ENCODE measurements around the gene DEAF1.

Gene DEAF1

DNA sequence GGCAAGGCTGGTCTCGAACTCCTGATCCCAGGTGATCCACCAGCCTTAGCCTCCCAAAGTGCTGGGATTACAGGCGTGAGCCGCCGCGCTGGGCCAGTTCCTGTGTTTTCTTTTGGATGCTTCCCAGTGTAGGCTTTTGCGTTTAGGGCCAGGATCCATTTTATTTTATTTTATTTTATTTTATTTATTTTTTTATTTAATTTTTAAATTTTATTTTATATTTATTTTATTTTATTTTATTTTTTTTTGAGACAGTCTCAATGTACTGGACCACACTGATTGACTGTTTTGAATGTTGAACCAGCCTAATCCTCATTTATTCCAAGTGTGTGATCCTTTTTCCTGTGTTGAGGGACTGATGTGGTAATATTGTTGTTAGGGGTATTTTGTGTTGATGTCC, 19.4 kb upstream of the DEAF1 start:
- TF ChIP-seq FOXM1 (IDR thresholded peaks at IDR 0.05; ENCODE audit: borderline replicate concordance): no peak
- no peak for TF ChIP-seq ARNT (IDR thresholded peaks at IDR 0.05)
- no peak for TF ChIP-seq SP1 (IDR thresholded peaks at IDR 0.05)
- no peak for TF ChIP-seq FOXA1 (IDR thresholded peaks at IDR 0.05)
- no peak for TF ChIP-seq L3MBTL2 (conservative IDR thresholded peaks at IDR 0.05)
- no peak for DNase-seq (ENCODE audit: extremely low spot score)
- ChIA-PET CTCF (no interaction called here), POLR2A (no interaction called here)

DNA sequence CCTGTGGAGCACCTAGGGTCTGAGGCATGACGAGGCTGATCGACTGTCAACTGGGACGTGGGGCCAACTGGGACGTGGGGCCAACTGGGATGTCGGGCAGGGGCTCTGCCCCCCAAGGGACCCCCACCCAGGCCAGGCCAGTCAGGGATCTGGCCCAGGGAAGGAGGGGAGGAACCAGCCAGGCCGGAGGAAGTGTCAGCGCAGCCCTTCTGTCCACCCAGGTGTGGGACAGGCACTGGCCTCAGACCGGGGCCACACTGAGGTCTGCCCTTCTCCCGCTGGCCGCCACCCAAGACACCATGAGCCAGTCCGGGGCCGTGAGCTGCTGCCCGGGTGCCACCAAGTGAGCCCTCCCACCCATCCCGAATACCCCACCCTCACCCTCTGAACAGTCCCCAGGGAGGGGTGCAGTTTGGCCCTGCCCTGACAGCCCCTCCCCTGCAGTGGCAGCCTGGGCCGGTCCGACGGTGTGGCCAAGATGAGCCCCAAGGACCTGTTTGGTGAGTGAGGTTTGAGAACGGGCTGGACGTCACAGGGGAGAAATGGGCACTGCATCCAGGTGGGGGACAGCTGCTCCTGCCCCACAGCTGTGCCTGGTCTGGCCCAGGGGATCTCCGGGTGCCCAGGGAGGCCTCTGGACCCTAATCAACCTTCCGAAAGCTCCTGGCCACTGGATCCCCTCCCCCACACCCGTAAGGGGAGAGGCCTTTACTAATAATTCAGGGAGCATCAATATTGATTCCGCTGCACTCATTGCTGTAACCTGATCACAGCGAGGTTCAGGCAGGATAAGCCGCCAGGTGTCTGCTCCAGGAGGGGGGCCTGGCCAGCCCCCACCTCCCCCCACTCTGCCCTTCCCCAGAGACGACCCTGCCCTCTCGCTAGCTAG, 14.3 kb upstream of the DEAF1 start:
- TF ChIP-seq TARDBP (IDR thresholded peaks at IDR 0.05) (no peak), NFRKB (IDR thresholded peaks at IDR 0.05) (no peak), FOXM1 (IDR thresholded peaks at IDR 0.05; ENCODE audit: borderline replicate concordance) (no peak), SUZ12 (IDR thresholded peaks at IDR 0.05) (no peak), ARNT (IDR thresholded peaks at IDR 0.05) (no peak), SP1 (IDR thresholded peaks at IDR 0.05) (no peak), L3MBTL2 (conservative IDR thresholded peaks at IDR 0.05) (no peak), CTBP1 (IDR thresholded peaks at IDR 0.05; ENCODE audit: borderline replicate concordance) (no peak), FOXA1 (IDR thresholded peaks at IDR 0.05) (no peak), FOXK2 (IDR thresholded peaks at IDR 0.05) (no peak), ZNF384 (IDR thresholded peaks at IDR 0.05) (no peak), ELF4 (IDR thresholded peaks at IDR 0.05) (no peak), BHLHE40 (IDR thresholded peaks at IDR 0.05; ENCODE audit: borderline replicate concordance) (no peak)
- TF ChIP-seq, protein P1, sequence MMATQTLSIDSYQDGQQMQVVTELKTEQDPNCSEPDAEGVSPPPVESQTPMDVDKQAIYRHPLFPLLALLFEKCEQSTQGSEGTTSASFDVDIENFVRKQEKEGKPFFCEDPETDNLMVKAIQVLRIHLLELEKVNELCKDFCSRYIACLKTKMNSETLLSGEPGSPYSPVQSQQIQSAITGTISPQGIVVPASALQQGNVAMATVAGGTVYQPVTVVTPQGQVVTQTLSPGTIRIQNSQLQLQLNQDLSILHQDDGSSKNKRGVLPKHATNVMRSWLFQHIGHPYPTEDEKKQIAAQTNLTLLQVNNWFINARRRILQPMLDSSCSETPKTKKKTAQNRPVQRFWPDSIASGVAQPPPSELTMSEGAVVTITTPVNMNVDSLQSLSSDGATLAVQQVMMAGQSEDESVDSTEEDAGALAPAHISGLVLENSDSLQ (IDR thresholded peaks at IDR 0.05): no peak
- CTCF ChIA-PET: no interaction called here
- no peak for DNase-seq (ENCODE audit: extremely low spot score)
- POLR2A ChIA-PET: interaction anchor here (1.1 kb wide), 1 partner anchor 13 kb away, joined by 3 read pairs; no protein-coding TSS in a partner anchor

DNA sequence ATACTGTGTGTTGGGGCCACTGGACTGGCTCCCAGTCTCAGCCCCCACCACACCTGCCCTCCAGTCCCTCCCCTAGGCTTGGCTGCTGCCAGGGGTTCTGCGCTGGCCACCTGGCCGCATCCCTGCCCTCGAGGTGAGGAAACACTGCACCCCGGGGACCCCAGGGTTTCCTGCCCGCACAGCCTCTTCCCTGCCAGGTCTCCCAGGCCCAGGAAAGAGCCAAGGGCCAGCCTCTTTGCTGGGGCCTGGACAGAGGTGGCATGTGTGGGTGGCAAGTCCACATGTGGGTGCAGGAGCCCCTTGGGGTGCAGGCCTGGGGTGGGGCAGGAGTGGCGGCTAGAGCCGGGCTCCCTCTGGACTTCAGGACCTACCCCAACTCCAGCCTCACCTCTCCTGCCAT, 13.5 kb upstream of the DEAF1 start:
- POLR2A ChIA-PET: interaction anchor here (1.1 kb wide), 1 partner anchor 12 kb away, joined by 3 read pairs; no protein-coding TSS in a partner anchor
- TF ChIP-seq BHLHE40 (IDR thresholded peaks at IDR 0.05; ENCODE audit: borderline replicate concordance): no peak
- CTCF ChIA-PET: no interaction called here
- DNase-seq (ENCODE audit: extremely low spot score): no peak

DNA sequence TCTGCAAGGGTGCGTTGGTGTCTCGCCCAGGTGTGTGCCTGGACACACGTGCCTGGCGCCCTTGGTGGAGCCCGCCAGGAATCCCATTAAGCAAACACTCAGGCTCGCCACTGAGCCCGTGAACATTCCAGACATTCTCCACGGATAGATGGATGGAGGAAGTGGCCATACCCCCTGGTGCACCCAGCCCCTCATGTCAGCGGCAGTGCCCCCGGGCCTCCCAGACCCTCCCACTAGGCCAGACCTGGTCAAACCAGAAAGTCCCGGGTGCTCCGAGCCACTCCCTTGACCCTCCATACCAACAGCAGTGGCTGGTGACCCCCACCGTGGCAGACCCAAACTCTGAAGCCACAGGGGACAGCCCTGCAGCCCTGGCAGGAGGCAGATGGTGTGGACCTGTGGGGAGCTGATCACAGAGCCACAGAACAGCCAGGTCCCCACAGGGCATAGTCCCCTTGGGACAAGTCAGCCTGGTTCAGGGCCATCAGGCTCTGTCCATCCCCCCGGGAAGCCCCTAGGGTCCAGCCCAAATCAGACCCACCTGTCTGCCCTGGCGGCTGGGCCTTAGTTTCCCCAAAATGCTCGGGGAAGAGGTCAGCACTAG, 12.9 kb upstream of the DEAF1 start:
- POLR2A ChIA-PET: no interaction called here
- no peak for DNase-seq (ENCODE audit: extremely low spot score)
- TF ChIP-seq, protein P1 (IDR thresholded peaks at IDR 0.05): no peak
- TF ChIP-seq HDGF (IDR thresholded peaks at IDR 0.05; ENCODE audit: borderline replicate concordance): no peak
- no peak for TF ChIP-seq FOXK2 (IDR thresholded peaks at IDR 0.05)
- TF ChIP-seq SP1 (IDR thresholded peaks at IDR 0.05): no peak
- TF ChIP-seq L3MBTL2 (conservative IDR thresholded peaks at IDR 0.05): no peak
- TF ChIP-seq NFRKB (IDR thresholded peaks at IDR 0.05): no peak
- TF ChIP-seq FOXM1 (IDR thresholded peaks at IDR 0.05; ENCODE audit: borderline replicate concordance): no peak
- no peak for TF ChIP-seq CTBP1 (IDR thresholded peaks at IDR 0.05; ENCODE audit: borderline replicate concordance)
- TF ChIP-seq BHLHE40 (IDR thresholded peaks at IDR 0.05; ENCODE audit: borderline replicate concordance): no peak
- TF ChIP-seq FOXA1 (IDR thresholded peaks at IDR 0.05): no peak
- TF ChIP-seq ELF4 (IDR thresholded peaks at IDR 0.05): no peak
- no peak for TF ChIP-seq TARDBP (IDR thresholded peaks at IDR 0.05)
- no peak for TF ChIP-seq ZNF384 (IDR thresholded peaks at IDR 0.05)
- TF ChIP-seq LEF1 (IDR thresholded peaks at IDR 0.05; ENCODE audit: borderline replicate concordance): no peak
- TF ChIP-seq ARNT (IDR thresholded peaks at IDR 0.05): no peak
- no peak for TF ChIP-seq SUZ12 (IDR thresholded peaks at IDR 0.05)
- CTCF ChIA-PET: no interaction called here

DNA sequence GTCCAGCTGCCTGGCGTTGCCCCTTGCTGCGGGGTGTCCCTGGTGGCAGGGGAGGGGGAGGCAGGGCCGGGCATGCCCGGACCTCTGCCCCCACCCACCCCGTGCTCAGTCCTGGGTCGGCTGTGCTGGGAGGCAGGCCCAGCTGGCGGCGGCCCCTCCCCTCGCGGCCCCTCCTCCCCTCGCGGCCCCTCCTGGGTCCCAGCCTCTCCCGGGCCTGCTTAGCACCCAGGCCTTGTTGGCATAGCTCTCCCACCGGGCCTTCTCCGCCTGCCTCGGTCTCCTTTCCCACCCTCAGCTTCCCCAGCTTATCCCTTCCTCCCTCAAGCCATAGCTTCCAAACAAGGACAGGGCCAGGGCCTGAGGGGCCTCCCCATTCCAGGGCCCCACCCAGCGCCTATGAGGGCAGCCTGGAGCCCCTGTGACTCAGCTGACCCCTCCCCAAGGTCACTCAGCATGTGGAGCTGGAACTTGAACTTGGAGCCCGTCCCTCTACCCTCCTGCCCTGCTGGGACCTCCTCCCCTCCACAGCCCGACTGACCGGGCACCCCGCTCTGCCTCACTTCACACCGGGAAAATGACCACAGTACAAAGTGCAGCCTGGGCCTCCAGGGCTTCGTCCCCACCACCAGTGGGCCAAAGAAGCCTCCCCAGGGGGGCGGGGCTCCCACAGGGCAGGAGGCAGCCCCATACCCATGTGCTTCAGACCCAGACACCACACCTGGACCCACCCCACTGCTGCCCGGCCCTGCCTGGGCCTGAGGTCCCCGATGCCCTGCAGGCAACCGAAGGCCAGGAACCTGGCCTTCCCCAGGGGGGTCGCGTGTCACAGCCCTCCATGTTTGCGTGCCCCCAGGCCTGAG, 12.2 kb upstream of the DEAF1 start:
- POLR2A ChIA-PET: no interaction called here
- no peak for TF ChIP-seq ELF4 (IDR thresholded peaks at IDR 0.05)
- TF ChIP-seq CTBP1 (IDR thresholded peaks at IDR 0.05; ENCODE audit: borderline replicate concordance): no peak
- TF ChIP-seq, protein P1 (IDR thresholded peaks at IDR 0.05): no peak
- no peak for TF ChIP-seq FOXA1 (IDR thresholded peaks at IDR 0.05)
- no peak for TF ChIP-seq FOXM1 (IDR thresholded peaks at IDR 0.05; ENCODE audit: borderline replicate concordance)
- no peak for TF ChIP-seq TARDBP (IDR thresholded peaks at IDR 0.05)
- no peak for TF ChIP-seq FOXK2 (IDR thresholded peaks at IDR 0.05)
- no peak for TF ChIP-seq BHLHE40 (IDR thresholded peaks at IDR 0.05; ENCODE audit: borderline replicate concordance)
- no peak for TF ChIP-seq ZNF384 (IDR thresholded peaks at IDR 0.05)
- TF ChIP-seq SP1 (IDR thresholded peaks at IDR 0.05): no peak
- no peak for TF ChIP-seq L3MBTL2 (conservative IDR thresholded peaks at IDR 0.05)
- CTCF ChIA-PET: no interaction called here
- DNase-seq (ENCODE audit: extremely low spot score): no peak

All from HEK293T (cell line).